SK-N-MC (cell line): ENCODE measurements around the gene PLPPR3.
A peak's percentile ranks its signal among the peaks of the same experiment; 100 is the strongest.

ENCODE experiments used
- DNase-seq: peaks from one replicate; pipeline ENCODE4 v3.0.0-alpha.2; 2011; ENCODE audit warnings: low read depth, low spot score
- H3K27ac ChIP-seq: fragments of 200-600 bp; sonication (generic); 2 replicates; pipeline ENCODE4 v1.5.1; 2016; ENCODE audit warnings: mixed run types
- H3K36me3 ChIP-seq: fragments of 200-600 bp; sonication (generic); 2 replicates; pipeline ENCODE4 v1.6.1; 2017; ENCODE audit warnings: antibody characterized with exemption, low read length, mixed read lengths; ENCODE audit not compliant: insufficient read depth
- H3K4me3 ChIP-seq: fragments of 200-600 bp; sonication (generic); 2 replicates; pipeline ENCODE4 v1.5.1; 2016
- H3K9ac ChIP-seq: fragments of 200-600 bp; sonication (generic); 2 replicates; pipeline ENCODE4 v1.8.0; 2017; ENCODE audit warnings: mixed run types, mixed read lengths; ENCODE audit not compliant: insufficient read length
- H3K9me3 ChIP-seq: fragments of 200-600 bp; sonication (generic); 2 replicates; pipeline ENCODE4 v1.6.1; 2017; ENCODE audit warnings: low read depth, mild to moderate bottlenecking, antibody characterized with exemption, low read length, moderate library complexity, mixed read lengths
- EZH2 ChIP-seq: fragments of 200-600 bp; sonication (generic); IDR thresholded peaks from one replicate; pipeline ENCODE4 v1.6.1; 2017; ENCODE audit warnings: antibody characterized with exemption
- FOXP2 ChIP-seq: optimal IDR thresholded peaks from 2 replicates; pipeline ENCODE3; 2011; ENCODE audit warnings: mild to moderate bottlenecking, moderate library complexity; ENCODE audit not compliant: insufficient read depth; ENCODE audit errors: extremely low read length, control extremely low read depth
- POLR2AphosphoS5 ChIP-seq: IDR thresholded peaks from 2 replicates; pipeline ENCODE4 v1.6.1; 2012; ENCODE audit warnings: mild to moderate bottlenecking, low read depth, low read length, borderline replicate concordance

The PLPPR3 gene

DNA sequence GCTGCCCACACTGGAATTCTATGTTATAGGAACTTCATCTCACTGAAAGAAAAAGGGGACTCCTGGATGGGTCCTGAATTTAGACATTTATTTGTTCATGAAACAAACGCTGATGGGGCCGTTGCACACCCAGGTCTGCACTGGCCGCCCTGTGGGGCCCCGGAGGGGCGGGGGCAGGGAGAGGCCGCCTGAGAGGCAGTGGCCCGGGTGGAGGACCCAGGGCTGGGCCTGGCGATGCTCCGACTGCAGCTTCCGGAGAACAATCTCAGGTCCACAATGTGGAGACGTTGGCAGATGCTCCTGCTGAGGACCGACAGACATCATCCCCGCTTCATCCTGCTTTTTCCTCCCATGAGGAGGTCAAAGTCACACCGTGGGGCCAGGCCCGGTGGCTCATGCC is 40.8 kb downstream of the PLPPR3 start:
- Histone ChIP-seq H3K4me3 (no peak overlapping the region), H3K9me3 (no peaks in the 10 kb centered on the region), H3K36me3 (no peaks in the 10 kb centered on the region), H3K9ac (no peak overlapping the region), H3K27ac (no peak overlapping the region)
- TF ChIP-seq POLR2AphosphoS5 (no peak), EZH2 (no peak), FOXP2 (no peak)
- no peak for DNase-seq

- Histone ChIP-seq H3K4me3 (no peak overlapping the region), H3K9me3 (no peaks in the 10 kb centered on the region), H3K9ac (peak overlapping the region; percentile 8), H3K27ac (peak overlapping the region; percentile 2; the same call in 1 of the 2 replicates), H3K36me3 (no peaks in the 10 kb centered on the region)
- TF ChIP-seq FOXP2 (no peak), POLR2AphosphoS5 (no peak), EZH2 (no peak)
- peak; percentile 34 for DNase-seq
These were observed 42.7 kb downstream of the PLPPR3 start for GRCh38 chr19:778910-779653.

- no peak for DNase-seq
- Histone ChIP-seq H3K9ac (no peak overlapping the region), H3K9me3 (no peaks in the 10 kb centered on the region), H3K4me3 (no peak overlapping the region), H3K27ac (no peak overlapping the region), H3K36me3 (no peaks in the 10 kb centered on the region)
- TF ChIP-seq EZH2 (no peak), POLR2AphosphoS5 (no peak), FOXP2 (no peak)
These were observed 45.2 kb downstream of the PLPPR3 start for GRCh38 chr19:776549-776948.

GRCh38 chr19:772730-773436 is 48.9 kb downstream of the PLPPR3 start:
- no peak overlapping the region for H3K4me3 ChIP-seq
- no peak overlapping the region for H3K27ac ChIP-seq
- no peak for DNase-seq
- TF ChIP-seq FOXP2 (no peak), EZH2 (no peak), POLR2AphosphoS5 (no peak)
- H3K9ac ChIP-seq: no peak overlapping the region
- H3K9me3 ChIP-seq: no peaks in the 10 kb centered on the region
- no peaks in the 10 kb centered on the region for H3K36me3 ChIP-seq

GRCh38 chr19:772063-772462 is 49.7 kb downstream of the PLPPR3 start:
- no peak for DNase-seq
- H3K27ac ChIP-seq: no peak overlapping the region
- H3K36me3 ChIP-seq: no peaks in the 10 kb centered on the region
- no peak overlapping the region for H3K9ac ChIP-seq
- H3K9me3 ChIP-seq: no peaks in the 10 kb centered on the region
- H3K4me3 ChIP-seq: no peak overlapping the region
- TF ChIP-seq FOXP2: no peak
- no peak for TF ChIP-seq POLR2AphosphoS5
- no peak for TF ChIP-seq EZH2

DNA sequence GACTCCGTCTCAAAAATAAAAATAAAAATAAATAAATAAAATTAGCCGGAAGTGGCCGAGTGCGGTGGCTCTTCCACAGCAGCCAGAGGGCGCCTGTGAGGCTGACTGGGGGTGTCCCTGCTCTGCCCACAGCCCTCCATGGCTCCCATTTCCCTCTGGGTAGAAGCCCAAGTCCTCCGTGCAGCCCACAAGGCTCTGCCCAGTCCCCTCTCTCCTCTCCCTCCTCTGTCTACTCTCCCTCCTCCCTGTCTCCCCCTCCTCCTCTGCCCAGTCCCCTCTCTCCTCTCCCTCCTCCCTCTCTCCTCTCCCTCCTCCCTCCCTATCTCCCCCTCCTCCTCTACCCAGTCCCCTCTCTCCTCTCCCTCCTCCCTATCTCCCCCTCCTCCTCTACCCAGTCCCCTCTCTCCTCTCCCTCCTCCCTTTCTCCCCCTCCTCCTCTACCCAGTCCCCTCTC is 50.4 kb downstream of the PLPPR3 start:
- no peaks in the 10 kb centered on the region for H3K9me3 ChIP-seq
- no peak overlapping the region for H3K9ac ChIP-seq
- TF ChIP-seq EZH2 (no peak), POLR2AphosphoS5 (no peak), FOXP2 (no peak)
- no peak for DNase-seq
- no peaks in the 10 kb centered on the region for H3K36me3 ChIP-seq
- no peak overlapping the region for H3K4me3 ChIP-seq
- H3K27ac ChIP-seq: no peak overlapping the region

GRCh38 chr19:769616-770015 is 52.1 kb downstream of the PLPPR3 start:
- no peak overlapping the region for H3K4me3 ChIP-seq
- H3K9ac ChIP-seq: no peak overlapping the region
- no peak overlapping the region for H3K27ac ChIP-seq
- no peaks in the 10 kb centered on the region for H3K9me3 ChIP-seq
- TF ChIP-seq EZH2: no peak
- no peak for TF ChIP-seq POLR2AphosphoS5
- no peak for TF ChIP-seq FOXP2
- no peaks in the 10 kb centered on the region for H3K36me3 ChIP-seq
- no peak for DNase-seq

- Histone ChIP-seq H3K4me3 (no peak overlapping the region), H3K9ac (no peak overlapping the region), H3K27ac (peak overlapping the region; percentile 78), H3K9me3 (no peaks in the 10 kb centered on the region), H3K36me3 (no peaks in the 10 kb centered on the region)
- no peak for DNase-seq
- no peak for TF ChIP-seq POLR2AphosphoS5
- no peak for TF ChIP-seq FOXP2
- TF ChIP-seq EZH2: no peak
These were observed 53.3 kb downstream of the PLPPR3 start for GRCh38 chr19:768424-768823.
